ENCODE data around the gene SLC1A2. TPM values are rescaled to one million over a fixed set of nuclear protein-coding genes. Genes with fewer than 3 reads are reported as not detected.

The SLC1A2 gene
- total RNA-seq, 1 experiment from 2014 or later, result 0.50 TPM

DNA sequence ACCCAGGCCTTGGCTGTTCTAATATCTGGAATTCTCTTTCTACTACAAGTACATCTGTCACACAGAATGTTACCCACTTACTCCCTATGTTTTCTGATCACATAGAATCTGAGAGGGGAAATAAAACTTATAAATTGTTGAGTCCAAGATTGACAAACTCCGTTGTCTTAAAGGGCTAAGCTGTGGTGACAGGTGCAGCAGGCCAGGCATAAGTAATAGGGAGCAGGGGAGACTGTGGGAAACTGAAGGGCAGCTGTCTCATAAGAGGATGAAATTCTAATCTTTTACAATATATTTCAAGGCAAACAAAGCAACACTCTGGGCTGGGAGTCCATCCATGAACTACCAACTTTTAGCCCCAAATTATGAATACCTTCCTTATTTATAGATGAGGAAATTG, 133.9 kb downstream of the SLC1A2 start:
- H3K36me3 Mint-ChIP-seq, result no peaks in the 10 kb centered on the region
- H3K27me3 Mint-ChIP-seq (ENCODE audit: low read depth), result no peaks in the 10 kb centered on the region
- H3K4me3 Mint-ChIP-seq, result no peak overlapping the region
- CTCF ChIA-PET, result no interaction called here
- TF ChIP-seq, protein P1, sequence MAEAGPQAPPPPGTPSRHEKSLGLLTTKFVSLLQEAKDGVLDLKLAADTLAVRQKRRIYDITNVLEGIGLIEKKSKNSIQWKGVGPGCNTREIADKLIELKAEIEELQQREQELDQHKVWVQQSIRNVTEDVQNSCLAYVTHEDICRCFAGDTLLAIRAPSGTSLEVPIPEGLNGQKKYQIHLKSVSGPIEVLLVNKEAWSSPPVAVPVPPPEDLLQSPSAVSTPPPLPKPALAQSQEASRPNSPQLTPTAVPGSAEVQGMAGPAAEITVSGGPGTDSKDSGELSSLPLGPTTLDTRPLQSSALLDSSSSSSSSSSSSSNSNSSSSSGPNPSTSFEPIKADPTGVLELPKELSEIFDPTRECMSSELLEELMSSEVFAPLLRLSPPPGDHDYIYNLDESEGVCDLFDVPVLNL (CRISPR knock-in tag; IDR thresholded peaks at IDR 0.05; ENCODE audit: borderline replicate concordance, low read depth), result no peak
- TF ChIP-seq, protein P2, sequence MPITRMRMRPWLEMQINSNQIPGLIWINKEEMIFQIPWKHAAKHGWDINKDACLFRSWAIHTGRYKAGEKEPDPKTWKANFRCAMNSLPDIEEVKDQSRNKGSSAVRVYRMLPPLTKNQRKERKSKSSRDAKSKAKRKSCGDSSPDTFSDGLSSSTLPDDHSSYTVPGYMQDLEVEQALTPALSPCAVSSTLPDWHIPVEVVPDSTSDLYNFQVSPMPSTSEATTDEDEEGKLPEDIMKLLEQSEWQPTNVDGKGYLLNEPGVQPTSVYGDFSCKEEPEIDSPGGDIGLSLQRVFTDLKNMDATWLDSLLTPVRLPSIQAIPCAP (CRISPR knock-in tag; IDR thresholded peaks at IDR 0.05), result no peak
- no peak for TF ChIP-seq SMAD3 (CRISPR knock-in tag; IDR thresholded peaks at IDR 0.05; ENCODE audit: borderline replicate concordance)
- TF ChIP-seq, protein P3, sequence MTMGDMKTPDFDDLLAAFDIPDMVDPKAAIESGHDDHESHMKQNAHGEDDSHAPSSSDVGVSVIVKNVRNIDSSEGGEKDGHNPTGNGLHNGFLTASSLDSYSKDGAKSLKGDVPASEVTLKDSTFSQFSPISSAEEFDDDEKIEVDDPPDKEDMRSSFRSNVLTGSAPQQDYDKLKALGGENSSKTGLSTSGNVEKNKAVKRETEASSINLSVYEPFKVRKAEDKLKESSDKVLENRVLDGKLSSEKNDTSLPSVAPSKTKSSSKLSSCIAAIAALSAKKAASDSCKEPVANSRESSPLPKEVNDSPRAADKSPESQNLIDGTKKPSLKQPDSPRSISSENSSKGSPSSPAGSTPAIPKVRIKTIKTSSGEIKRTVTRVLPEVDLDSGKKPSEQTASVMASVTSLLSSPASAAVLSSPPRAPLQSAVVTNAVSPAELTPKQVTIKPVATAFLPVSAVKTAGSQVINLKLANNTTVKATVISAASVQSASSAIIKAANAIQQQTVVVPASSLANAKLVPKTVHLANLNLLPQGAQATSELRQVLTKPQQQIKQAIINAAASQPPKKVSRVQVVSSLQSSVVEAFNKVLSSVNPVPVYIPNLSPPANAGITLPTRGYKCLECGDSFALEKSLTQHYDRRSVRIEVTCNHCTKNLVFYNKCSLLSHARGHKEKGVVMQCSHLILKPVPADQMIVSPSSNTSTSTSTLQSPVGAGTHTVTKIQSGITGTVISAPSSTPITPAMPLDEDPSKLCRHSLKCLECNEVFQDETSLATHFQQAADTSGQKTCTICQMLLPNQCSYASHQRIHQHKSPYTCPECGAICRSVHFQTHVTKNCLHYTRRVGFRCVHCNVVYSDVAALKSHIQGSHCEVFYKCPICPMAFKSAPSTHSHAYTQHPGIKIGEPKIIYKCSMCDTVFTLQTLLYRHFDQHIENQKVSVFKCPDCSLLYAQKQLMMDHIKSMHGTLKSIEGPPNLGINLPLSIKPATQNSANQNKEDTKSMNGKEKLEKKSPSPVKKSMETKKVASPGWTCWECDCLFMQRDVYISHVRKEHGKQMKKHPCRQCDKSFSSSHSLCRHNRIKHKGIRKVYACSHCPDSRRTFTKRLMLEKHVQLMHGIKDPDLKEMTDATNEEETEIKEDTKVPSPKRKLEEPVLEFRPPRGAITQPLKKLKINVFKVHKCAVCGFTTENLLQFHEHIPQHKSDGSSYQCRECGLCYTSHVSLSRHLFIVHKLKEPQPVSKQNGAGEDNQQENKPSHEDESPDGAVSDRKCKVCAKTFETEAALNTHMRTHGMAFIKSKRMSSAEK (CRISPR knock-in tag; IDR thresholded peaks at IDR 0.05; ENCODE audit: borderline replicate concordance), result no peak
- TF ChIP-seq, protein P4, sequence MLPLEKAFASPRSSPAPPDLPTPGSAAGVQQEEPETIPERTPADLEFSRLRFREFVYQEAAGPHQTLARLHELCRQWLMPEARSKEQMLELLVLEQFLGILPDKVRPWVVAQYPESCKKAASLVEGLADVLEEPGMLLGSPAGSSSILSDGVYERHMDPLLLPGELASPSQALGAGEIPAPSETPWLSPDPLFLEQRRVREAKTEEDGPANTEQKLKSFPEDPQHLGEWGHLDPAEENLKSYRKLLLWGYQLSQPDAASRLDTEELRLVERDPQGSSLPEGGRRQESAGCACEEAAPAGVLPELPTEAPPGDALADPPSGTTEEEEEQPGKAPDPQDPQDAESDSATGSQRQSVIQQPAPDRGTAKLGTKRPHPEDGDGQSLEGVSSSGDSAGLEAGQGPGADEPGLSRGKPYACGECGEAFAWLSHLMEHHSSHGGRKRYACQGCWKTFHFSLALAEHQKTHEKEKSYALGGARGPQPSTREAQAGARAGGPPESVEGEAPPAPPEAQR (CRISPR knock-in tag; IDR thresholded peaks at IDR 0.05), result no peak
- POLR2A ChIA-PET, result no interaction called here
- peaks cover 5% of the 10 kb centered on the region; the same call in 1 of the 2 replicates for H3K9me3 Mint-ChIP-seq
- H3K4me1 Mint-ChIP-seq, result no peaks in the 10 kb centered on the region
- no peak for ATAC-seq
- no peak overlapping the region for H3K27ac Mint-ChIP-seq
- DNase-seq (ENCODE audit: low spot score), result no peak

DNA sequence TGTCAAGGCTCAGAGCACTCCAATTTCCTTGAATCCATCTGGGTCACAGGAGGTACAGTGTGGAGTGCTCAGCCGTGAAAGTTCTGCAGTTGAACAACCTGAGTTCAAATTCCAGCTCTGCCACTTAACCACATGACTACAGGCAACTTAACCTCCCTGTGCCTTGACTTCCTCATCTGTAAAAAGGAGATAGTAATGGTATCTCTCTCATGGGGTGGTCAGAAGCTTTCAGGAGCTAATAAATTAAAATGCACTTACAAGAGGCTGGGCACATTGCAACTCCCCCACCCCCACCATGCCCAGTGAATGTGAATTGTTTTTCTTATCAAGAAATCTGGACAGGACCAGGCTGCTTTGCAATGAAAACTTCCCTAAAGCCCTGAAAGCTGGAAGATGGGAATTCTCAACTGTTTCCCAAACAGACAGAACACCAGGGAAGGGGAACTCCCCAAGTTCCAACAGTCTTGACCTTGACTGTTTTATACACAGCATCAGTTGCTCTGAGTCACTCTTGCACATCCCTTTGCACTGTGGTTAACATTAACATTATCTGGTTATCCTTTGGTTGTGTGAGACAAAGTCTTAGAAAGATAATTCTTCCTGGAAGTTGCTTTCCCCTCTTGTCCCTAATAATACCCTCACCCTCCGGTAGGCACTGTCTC, 137.0 kb downstream of the SLC1A2 start:
- no peak for ATAC-seq
- Mint-ChIP-seq H3K4me3 (no peak overlapping the region), H3K9me3 (peaks cover 5% of the 10 kb centered on the region; the same call in 1 of the 2 replicates), H3K4me1 (no peaks in the 10 kb centered on the region), H3K27ac (no peak overlapping the region), H3K27me3 (ENCODE audit: low read depth) (no peaks in the 10 kb centered on the region), H3K36me3 (no peaks in the 10 kb centered on the region)
- no peak for DNase-seq (ENCODE audit: low spot score)
- POLR2A ChIA-PET, result no interaction called here
- CTCF ChIA-PET, result no interaction called here
- no peak for TF ChIP-seq JUN (CRISPR knock-in tag; IDR thresholded peaks at IDR 0.05)
- TF ChIP-seq, protein P5, sequence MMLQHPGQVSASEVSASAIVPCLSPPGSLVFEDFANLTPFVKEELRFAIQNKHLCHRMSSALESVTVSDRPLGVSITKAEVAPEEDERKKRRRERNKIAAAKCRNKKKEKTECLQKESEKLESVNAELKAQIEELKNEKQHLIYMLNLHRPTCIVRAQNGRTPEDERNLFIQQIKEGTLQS (CRISPR knock-in tag; conservative IDR thresholded peaks at IDR 0.05), result no peak
- TF ChIP-seq NFATC4 (CRISPR knock-in tag; IDR thresholded peaks at IDR 0.05), result no peak
- no peak for TF ChIP-seq TEAD4 (CRISPR knock-in tag; IDR thresholded peaks at IDR 0.05)
- no peak for TF ChIP-seq SP1 (CRISPR knock-in tag; conservative IDR thresholded peaks at IDR 0.05)
- TF ChIP-seq, protein P6, sequence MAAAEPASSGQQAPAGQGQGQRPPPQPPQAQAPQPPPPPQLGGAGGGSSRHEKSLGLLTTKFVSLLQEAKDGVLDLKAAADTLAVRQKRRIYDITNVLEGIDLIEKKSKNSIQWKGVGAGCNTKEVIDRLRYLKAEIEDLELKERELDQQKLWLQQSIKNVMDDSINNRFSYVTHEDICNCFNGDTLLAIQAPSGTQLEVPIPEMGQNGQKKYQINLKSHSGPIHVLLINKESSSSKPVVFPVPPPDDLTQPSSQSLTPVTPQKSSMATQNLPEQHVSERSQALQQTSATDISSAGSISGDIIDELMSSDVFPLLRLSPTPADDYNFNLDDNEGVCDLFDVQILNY (CRISPR knock-in tag; IDR thresholded peaks at IDR 0.05), result no peak
- no peak for TF ChIP-seq ZBTB21 (CRISPR knock-in tag; IDR thresholded peaks at IDR 0.05; ENCODE audit: borderline replicate concordance)
- no peak for TF ChIP-seq NR1H2 (CRISPR knock-in tag; IDR thresholded peaks at IDR 0.05)
- TF ChIP-seq CREM (CRISPR knock-in tag; IDR thresholded peaks at IDR 0.05), result no peak
- no peak for TF ChIP-seq ZNF121 (CRISPR knock-in tag; IDR thresholded peaks at IDR 0.05)
- TF ChIP-seq, protein P7, sequence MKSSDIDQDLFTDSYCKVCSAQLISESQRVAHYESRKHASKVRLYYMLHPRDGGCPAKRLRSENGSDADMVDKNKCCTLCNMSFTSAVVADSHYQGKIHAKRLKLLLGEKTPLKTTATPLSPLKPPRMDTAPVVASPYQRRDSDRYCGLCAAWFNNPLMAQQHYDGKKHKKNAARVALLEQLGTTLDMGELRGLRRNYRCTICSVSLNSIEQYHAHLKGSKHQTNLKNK (CRISPR knock-in tag; IDR thresholded peaks at IDR 0.05), result no peak
- TF ChIP-seq, protein P8, sequence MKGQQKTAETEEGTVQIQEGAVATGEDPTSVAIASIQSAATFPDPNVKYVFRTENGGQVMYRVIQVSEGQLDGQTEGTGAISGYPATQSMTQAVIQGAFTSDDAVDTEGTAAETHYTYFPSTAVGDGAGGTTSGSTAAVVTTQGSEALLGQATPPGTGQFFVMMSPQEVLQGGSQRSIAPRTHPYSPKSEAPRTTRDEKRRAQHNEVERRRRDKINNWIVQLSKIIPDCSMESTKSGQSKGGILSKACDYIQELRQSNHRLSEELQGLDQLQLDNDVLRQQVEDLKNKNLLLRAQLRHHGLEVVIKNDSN (CRISPR knock-in tag; IDR thresholded peaks at IDR 0.05), result no peak
- TF ChIP-seq SMAD3 (CRISPR knock-in tag; IDR thresholded peaks at IDR 0.05; ENCODE audit: borderline replicate concordance), result no peak
- TF ChIP-seq, protein P9, sequence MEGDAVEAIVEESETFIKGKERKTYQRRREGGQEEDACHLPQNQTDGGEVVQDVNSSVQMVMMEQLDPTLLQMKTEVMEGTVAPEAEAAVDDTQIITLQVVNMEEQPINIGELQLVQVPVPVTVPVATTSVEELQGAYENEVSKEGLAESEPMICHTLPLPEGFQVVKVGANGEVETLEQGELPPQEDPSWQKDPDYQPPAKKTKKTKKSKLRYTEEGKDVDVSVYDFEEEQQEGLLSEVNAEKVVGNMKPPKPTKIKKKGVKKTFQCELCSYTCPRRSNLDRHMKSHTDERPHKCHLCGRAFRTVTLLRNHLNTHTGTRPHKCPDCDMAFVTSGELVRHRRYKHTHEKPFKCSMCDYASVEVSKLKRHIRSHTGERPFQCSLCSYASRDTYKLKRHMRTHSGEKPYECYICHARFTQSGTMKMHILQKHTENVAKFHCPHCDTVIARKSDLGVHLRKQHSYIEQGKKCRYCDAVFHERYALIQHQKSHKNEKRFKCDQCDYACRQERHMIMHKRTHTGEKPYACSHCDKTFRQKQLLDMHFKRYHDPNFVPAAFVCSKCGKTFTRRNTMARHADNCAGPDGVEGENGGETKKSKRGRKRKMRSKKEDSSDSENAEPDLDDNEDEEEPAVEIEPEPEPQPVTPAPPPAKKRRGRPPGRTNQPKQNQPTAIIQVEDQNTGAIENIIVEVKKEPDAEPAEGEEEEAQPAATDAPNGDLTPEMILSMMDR (IDR thresholded peaks at IDR 0.05), result no peak
- TF ChIP-seq, protein P10, sequence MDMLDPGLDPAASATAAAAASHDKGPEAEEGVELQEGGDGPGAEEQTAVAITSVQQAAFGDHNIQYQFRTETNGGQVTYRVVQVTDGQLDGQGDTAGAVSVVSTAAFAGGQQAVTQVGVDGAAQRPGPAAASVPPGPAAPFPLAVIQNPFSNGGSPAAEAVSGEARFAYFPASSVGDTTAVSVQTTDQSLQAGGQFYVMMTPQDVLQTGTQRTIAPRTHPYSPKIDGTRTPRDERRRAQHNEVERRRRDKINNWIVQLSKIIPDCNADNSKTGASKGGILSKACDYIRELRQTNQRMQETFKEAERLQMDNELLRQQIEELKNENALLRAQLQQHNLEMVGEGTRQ (CRISPR knock-in tag; IDR thresholded peaks at IDR 0.05), result no peak
- TF ChIP-seq ZNF263 (CRISPR knock-in tag; IDR thresholded peaks at IDR 0.05; ENCODE audit: low read depth), result no peak
- no peak for TF ChIP-seq TCF7 (CRISPR knock-in tag; IDR thresholded peaks at IDR 0.05; ENCODE audit: low read depth)
- no peak for TF ChIP-seq NFE2L1 (CRISPR knock-in tag; IDR thresholded peaks at IDR 0.05)
